CD14-positive monocyte (primary cell): ENCODE measurements around the gene NUFIP2. TPM values are rescaled to one million over a fixed set of nuclear protein-coding genes. Genes with fewer than 3 reads are reported as not detected.
"Not testable (repeated sequence)": the region's sequence is repeated elsewhere in the genome, so short reads cannot be mapped to it uniquely, and the experiment has no call there.

Experiments
- DNase-seq, 3 donors: peaks; one replicate each; pipeline ENCODE4 v3.0.0-alpha.2; 2011 to 2022
- H2AFZ ChIP-seq: 2 replicates; pipeline ENCODE4 v1.6.0; 2012; ENCODE audit warnings: mild to moderate bottlenecking, low read depth, low read length, inconsistent platforms; ENCODE audit not compliant: insufficient read depth, poor library complexity, severe bottlenecking
- H3K27ac ChIP-seq, 2 donors: 1 replicate in 1 of 2; 2 replicates in 1 of 2; pipeline ENCODE4 v1.5.1; 2012 to 2013; ENCODE audit warnings: low read length in 2 of 2, control low read depth in 1 of 2, inconsistent platforms in 1 of 2, low read depth in 1 of 2, mild to moderate bottlenecking in 1 of 2
- H3K27me3 ChIP-seq, 2 donors: one replicate each; pipeline versions ENCODE4 v1.6.0 to v1.6.1; 2011 to 2013; ENCODE audit warnings: low read length in 2 of 2; ENCODE audit not compliant: control insufficient read depth in 2 of 2, insufficient read depth in 2 of 2
- H3K36me3 ChIP-seq, 2 donors: replicated peaks in 1 of 2; 1 replicate in 1 of 2; 2 replicates in 1 of 2; pipeline versions ENCODE4 v1.5.1 to v1.6.1; 2012 to 2013; ENCODE audit warnings: low read length in 2 of 2, control low read depth in 1 of 2, inconsistent platforms in 1 of 2, mild to moderate bottlenecking in 1 of 2; ENCODE audit not compliant: insufficient read depth in 2 of 2, control insufficient read depth in 1 of 2
- H3K4me1 ChIP-seq, 2 donors: 1 replicate in 1 of 2; 2 replicates in 1 of 2; pipeline versions ENCODE4 v1.5.1 to v1.6.1; 2012 to 2013; ENCODE audit warnings: low read length in 2 of 2, control low read depth in 1 of 2, inconsistent platforms in 1 of 2, mild to moderate bottlenecking in 1 of 2, moderate library complexity in 1 of 2; ENCODE audit not compliant: insufficient read depth in 2 of 2, control insufficient read depth in 1 of 2
- H3K4me2 ChIP-seq: replicated peaks from 2 replicates; pipeline ENCODE3; 2012; ENCODE audit warnings: low read length, moderate library complexity, mild to moderate bottlenecking; ENCODE audit not compliant: poor library complexity, severe bottlenecking; ENCODE audit errors: extremely low read depth
- H3K4me3 ChIP-seq, 3 experiments: fragments of 200-600 bp in 1 of 3; sonication (generic) in 1 of 3; replicated peaks in 1 of 3; 1 replicate in 2 of 3; 2 replicates in 1 of 3; pipeline ENCODE4 v1.5.1; 2011 to 2013; ENCODE audit warnings: low read length in 3 of 3, mild to moderate bottlenecking in 3 of 3, control low read depth in 2 of 3, low read depth in 2 of 3, inconsistent platforms in 1 of 3, moderate library complexity in 1 of 3
- H3K79me2 ChIP-seq: 2 replicates; pipeline ENCODE4 v1.6.0; 2012; ENCODE audit warnings: mild to moderate bottlenecking, control low read depth, inconsistent platforms, low read length, moderate library complexity; ENCODE audit not compliant: insufficient read depth
- H3K9ac ChIP-seq: 2 replicates; pipeline ENCODE4 v1.6.0; 2017; ENCODE audit warnings: low read length, mild to moderate bottlenecking; ENCODE audit not compliant: insufficient read depth, poor library complexity, severe bottlenecking
- H3K9me3 ChIP-seq, 2 donors: replicated peaks in 1 of 2; 1 replicate in 1 of 2; 2 replicates in 1 of 2; pipeline versions ENCODE4 v1.5.1 to v1.6.1; 2012 to 2013; ENCODE audit warnings: low read length in 2 of 2, control low read depth in 1 of 2; ENCODE audit not compliant: control insufficient read depth in 1 of 2, insufficient read depth in 1 of 2
- H4K20me1 ChIP-seq: 2 replicates; pipeline ENCODE4 v1.6.0; 2012; ENCODE audit warnings: mild to moderate bottlenecking, low read length, control low read depth, moderate library complexity; ENCODE audit not compliant: insufficient read depth
- H3K27ac Mint-ChIP-seq, 7 donors: one replicate each; pipeline ENCODE4 v1.8.0; 2020; ENCODE audit warnings: mild to moderate bottlenecking in 7 of 7, mixed read lengths in 7 of 7, moderate library complexity in 6 of 7, inconsistent platforms in 2 of 7
- H3K27me3 Mint-ChIP-seq, 3 donors: one replicate each; pipeline ENCODE4 v1.8.0; 2021 to 2022; ENCODE audit warnings: low read depth in 3 of 3, mild to moderate bottlenecking in 3 of 3, mixed read lengths in 3 of 3, moderate library complexity in 3 of 3, inconsistent platforms in 1 of 3
- H3K36me3 Mint-ChIP-seq, 2 donors: one replicate each; pipeline ENCODE4 v1.8.0; 2020; ENCODE audit warnings: mixed read lengths in 2 of 2, inconsistent platforms in 1 of 2, mild to moderate bottlenecking in 1 of 2
- H3K4me1 Mint-ChIP-seq: one replicate; pipeline ENCODE4 v1.8.0; 2020; ENCODE audit warnings: mild to moderate bottlenecking, mixed read lengths
- H3K4me3 Mint-ChIP-seq, 2 donors: one replicate each; pipeline ENCODE4 v1.8.0; 2020; ENCODE audit warnings: mild to moderate bottlenecking in 2 of 2, mixed read lengths in 2 of 2, moderate library complexity in 1 of 2
- H3K9me3 Mint-ChIP-seq, 7 donors: one replicate each; pipeline ENCODE4 v1.8.0; 2020 to 2022; ENCODE audit warnings: mixed read lengths in 7 of 7, mild to moderate bottlenecking in 6 of 7, moderate library complexity in 6 of 7, inconsistent platforms in 2 of 7
- CTCF ChIP-seq: fragments of 200-600 bp; IDR thresholded peaks from one replicate; pipeline ENCODE4 v1.8.0; 2022; ENCODE audit warnings: antibody characterized with exemption, mild to moderate bottlenecking
- WGBS: methylation state at CpG from one replicate; pipeline ENCODE4 v1.1.5; 2013; ENCODE audit warnings: missing lambda C conversion rate; ENCODE audit not compliant: insufficient coverage; 5-methylcytosine and 5-hydroxymethylcytosine counted together
- intact Hi-C, 2 donors: fragments of 100-400 bp; cut with micrococcal nuclease; formaldehyde crosslinking; loops; one replicate each; pipeline versions ENCODE4 v1.15.0 to v1.15.1; 2023
- polyA plus RNA-seq, 3 donors: library from polyadenylated mRNA; depleted of rRNA in 1 of 3; unstranded in 2 of 3; stranded (reverse) in 1 of 3; fragments of 300-500 nt in 2 of 3; fragments of >200 nt in 1 of 3; fragmentation: Illumina TruSeq in 2 of 3; gene quantifications; 1 replicate in 2 of 3; 2 replicates in 1 of 3; pipeline ENCODE4 v1.2.3, GENCODE V29; 2012 to 2021

NUFIP2 gene
- polyA plus RNA-seq, 3 donors: 8.7 to 25.1 (median 13.7) TPM

- no peak overlapping the region for H3K4me3 Mint-ChIP-seq
- 100% methylated on average over 1 of the region's 1 CpG for WGBS
These were observed 60.6 kb downstream of the NUFIP2 start for GRCh38 chr17:29233301-29233700.

GRCh38 chr17:29225396-29225795 is 68.6 kb downstream of the NUFIP2 start:
- no peaks in the 10 kb centered on the region for H3K36me3 Mint-ChIP-seq
- no peak overlapping the region for H2AFZ ChIP-seq
- peak overlapping the region in 2 of 7 donors; percentile 23 to 42 for H3K27ac Mint-ChIP-seq

More at GRCh38 chr17:29233301-29233700, 60.6 kb downstream of the NUFIP2 start:
- Histone ChIP-seq H4K20me1 (no peaks in the 10 kb centered on the region), H2AFZ (no peak overlapping the region), H3K4me1 (peaks cover 17 to 18% of the 10 kb centered on the region in 2 donors), H3K9me3 (no peaks in the 10 kb centered on the region), H3K4me2 (no peak overlapping the region), H3K27me3 (no peaks in the 10 kb centered on the region), H3K9ac (no peak overlapping the region), H3K4me3 (no peak overlapping the region), H3K36me3 (no peaks in the 10 kb centered on the region), H3K79me2 (no peaks in the 10 kb centered on the region), H3K27ac (no peak overlapping the region)
- Mint-ChIP-seq H3K9me3 (peaks cover 0 to 3% (median 0%) of the 10 kb centered on the region in 7 donors), H3K27ac (no peak overlapping the region), H3K36me3 (peaks cover 0 to 2% of the 10 kb centered on the region in 2 donors), H3K27me3 (peaks cover 0 to 3% (median 1%) of the 10 kb centered on the region in 3 donors), H3K4me1 (peaks cover 21% of the 10 kb centered on the region)
- no peak for TF ChIP-seq CTCF
- DNase-seq: no peak
- intact Hi-C loops: no loop called here

GRCh38 chr17:29221338-29221737 is 72.6 kb downstream of the NUFIP2 start:
- H3K27me3 Mint-ChIP-seq, H3K27me3 ChIP-seq, H3K4me3 ChIP-seq, H3K79me2 ChIP-seq, H4K20me1 ChIP-seq, DNase-seq, H3K9me3 ChIP-seq, H3K9me3 Mint-ChIP-seq, H2AFZ ChIP-seq, intact Hi-C loops, H3K36me3 Mint-ChIP-seq, H3K9ac ChIP-seq, H3K36me3 ChIP-seq, H3K27ac Mint-ChIP-seq, H3K4me1 ChIP-seq, H3K4me2 ChIP-seq, H3K4me3 Mint-ChIP-seq, H3K27ac ChIP-seq: not testable (repeated sequence)
- H3K4me1 Mint-ChIP-seq: peaks cover 17% of the 10 kb centered on the region
- WGBS: 100% methylated on average over 1 of the region's 11 CpGs

More at GRCh38 chr17:29225396-29225795, 68.6 kb downstream of the NUFIP2 start:
- DNase-seq: no peak
- no peaks in the 10 kb centered on the region for H3K79me2 ChIP-seq
- H3K27me3 ChIP-seq: no peaks in the 10 kb centered on the region
- H3K36me3 ChIP-seq: no peaks in the 10 kb centered on the region
- H3K27me3 Mint-ChIP-seq: peaks cover 1 to 4% (median 3%) of the 10 kb centered on the region in 3 donors
- intact Hi-C loops: no loop called here
- no peak overlapping the region for H3K9ac ChIP-seq
- peaks cover 4% of the 10 kb centered on the region for H3K4me1 Mint-ChIP-seq
- H3K9me3 Mint-ChIP-seq: peaks cover 0 to 2% (median 0%) of the 10 kb centered on the region in 7 donors
- no peak overlapping the region for H3K4me2 ChIP-seq
- no peak overlapping the region for H3K27ac ChIP-seq
- no peak overlapping the region for H3K4me3 Mint-ChIP-seq
- TF ChIP-seq CTCF: no peak
- H3K4me3 ChIP-seq: no peak overlapping the region
- no peaks in the 10 kb centered on the region for H3K4me1 ChIP-seq
- no peaks in the 10 kb centered on the region for H3K9me3 ChIP-seq
- H4K20me1 ChIP-seq: no peaks in the 10 kb centered on the region
